HG02571 (cell line): ENCODE measurements around the gene SNX22.

Experiments
- ATAC-seq: cut with Tn5 transposase; IDR thresholded peaks from one replicate; pipeline ENCODE4 v1.9.1; 2021; ENCODE audit warnings: mild to moderate bottlenecking, moderate library complexity; ENCODE audit not compliant: unreplicated experiment

Gene SNX22

DNA sequence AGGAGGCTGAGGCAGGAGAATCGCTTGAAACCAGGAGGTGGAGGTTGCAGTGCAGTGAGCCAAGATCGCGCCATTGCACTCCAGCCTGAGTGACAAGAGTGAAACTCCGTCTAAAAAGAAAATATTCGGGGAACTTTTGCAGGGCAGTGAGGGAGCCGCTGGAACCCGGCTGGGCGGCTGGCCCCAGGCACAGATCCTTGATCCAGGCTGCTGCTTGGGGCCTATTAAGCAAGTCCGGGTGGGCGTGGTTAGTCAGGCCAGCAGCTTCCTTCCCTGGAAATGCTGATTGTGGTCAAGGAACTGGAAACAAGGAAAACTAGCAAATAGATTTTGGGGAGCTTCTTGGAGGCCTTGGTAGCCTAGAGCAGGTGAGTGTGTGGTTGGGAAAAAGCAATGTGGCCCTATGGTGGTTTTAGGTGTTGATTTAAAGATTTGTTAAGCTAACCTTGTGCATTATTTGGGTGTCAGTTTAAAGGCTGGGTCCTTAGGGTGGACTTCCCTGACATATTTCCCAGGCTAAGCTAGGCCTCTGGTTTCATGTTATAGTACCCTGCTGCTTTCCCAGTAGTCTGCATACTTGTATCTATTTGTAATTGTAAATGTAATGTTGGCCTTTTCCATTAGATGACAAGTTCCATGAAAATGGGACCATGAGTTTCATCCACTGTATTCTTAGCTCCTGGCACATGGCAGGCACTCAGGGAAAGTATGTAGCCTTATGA lies 17.7 kb upstream of the SNX22 start:
- ATAC-seq: no peak

DNA sequence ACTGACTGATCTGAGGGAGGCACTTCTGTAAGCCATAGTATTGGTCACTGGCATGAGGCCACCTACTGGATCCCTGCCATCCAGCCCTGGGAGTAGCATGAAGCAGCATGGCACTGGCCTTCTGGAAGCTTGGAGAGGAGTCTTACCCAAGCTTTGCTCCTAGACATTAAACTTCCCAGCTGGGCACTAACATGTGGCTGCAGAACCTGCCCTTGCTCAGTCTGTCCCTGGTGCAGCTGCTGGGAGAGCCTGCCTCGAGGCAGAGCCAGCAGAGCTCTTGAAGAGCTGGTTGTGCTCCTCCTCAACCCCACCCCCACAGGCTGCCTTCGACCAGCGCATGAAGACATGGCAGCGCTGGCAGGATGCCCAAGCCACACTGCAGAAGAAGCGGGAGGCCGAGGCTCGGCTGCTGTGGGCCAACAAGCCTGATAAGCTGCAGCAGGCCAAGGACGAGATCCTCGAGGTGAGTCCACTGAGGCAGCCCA lies 17.1 kb upstream of the SNX22 start:
- no peak for ATAC-seq

GRCh38 chr15:64136347-64136746 lies 15.2 kb upstream of the SNX22 start:
- ATAC-seq: no peak

GRCh38 chr15:64137226-64137833 lies 14.2 kb upstream of the SNX22 start:
- no peak for ATAC-seq

DNA sequence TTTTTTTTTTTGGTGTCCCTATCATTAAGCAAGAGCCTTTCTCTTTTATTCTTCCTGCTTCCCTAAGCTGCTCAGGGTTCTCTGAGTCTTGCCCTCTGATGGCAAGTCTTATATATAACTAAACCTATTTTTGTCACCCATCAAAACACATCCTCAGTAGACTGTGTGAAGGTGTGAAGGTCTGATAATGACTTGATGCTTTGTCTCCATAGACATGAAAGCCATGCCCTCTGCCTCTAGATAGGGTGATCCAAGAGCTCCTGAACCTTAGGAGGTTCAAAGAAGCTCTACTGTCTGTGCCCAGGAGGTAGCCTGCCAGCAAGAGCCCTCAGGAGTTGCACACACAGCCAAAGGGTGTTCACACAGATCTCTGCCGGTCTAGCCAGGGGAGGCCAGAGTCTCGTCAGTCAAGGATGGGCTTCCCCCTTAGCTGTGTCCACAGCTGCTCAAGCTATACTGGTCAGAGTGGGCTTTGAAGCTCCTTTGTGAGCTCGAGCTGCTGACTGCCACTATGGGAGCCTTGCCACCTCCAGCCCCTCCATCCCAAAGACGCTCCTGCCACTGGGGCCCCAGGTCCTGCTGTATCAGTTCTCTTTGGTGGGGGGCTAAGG lies 13.1 kb upstream of the SNX22 start:
- no peak for ATAC-seq

DNA sequence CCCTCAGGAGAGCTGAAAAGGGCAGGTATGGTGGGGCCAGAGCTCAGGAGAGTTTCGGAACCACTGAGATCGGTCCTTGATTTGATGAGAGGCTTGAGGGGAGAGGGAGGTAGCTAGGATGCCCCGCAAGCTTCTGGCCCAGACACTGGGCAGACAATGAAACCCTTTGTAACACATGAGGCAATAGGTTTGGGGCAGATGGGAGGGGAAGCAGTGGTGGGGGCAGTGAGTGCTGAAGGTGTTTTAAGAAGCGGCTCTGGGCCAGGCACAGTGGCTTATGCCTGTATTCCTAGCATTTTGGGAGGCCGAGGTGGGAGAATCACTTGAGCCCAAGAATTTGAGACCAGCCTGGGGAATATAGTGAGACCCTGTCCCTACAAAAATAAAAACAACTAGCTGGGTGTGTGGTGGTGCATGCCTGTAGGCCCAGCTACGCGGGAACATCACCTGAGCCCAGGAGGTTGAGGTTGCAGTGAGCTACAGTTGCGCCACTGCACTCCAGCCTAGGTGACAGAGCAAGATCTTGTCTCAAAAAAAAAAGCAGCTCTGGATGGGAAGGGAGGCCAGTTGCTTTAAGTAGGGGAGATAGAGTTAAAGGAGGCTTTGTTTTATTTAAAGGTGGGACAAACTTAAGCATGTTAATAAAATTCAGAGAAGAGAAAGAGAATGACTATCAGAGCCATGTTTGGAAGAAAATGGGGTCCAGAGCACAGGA lies 9.6 kb upstream of the SNX22 start:
- ATAC-seq: no peak

DNA sequence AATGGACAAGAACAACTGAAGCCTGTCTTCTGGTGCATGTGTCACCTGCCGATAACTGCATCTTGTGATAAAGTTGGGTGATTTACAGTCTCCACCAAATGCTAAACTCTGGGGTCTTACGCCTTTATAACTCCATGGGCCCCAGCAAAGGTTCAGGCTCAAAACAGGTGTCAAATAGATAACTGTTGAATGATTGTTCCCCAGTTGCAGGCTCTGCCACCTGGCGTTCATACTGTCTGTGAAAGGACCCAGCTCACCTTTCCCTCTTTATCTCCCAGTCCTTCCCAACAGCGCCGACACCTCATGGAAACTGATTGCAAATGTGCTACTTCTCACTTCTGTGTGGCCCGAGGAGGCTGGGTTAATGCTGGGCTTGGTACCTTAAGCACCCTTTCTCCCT lies 8.3 kb upstream of the SNX22 start:
- ATAC-seq: no peak

GRCh38 chr15:64144192-64144564 lies 7.4 kb upstream of the SNX22 start:
- ATAC-seq: no peak

- peak; percentile 49 for ATAC-seq
Measured at GRCh38 chr15:64144565-64145281, 6.8 kb upstream of the SNX22 start.

GRCh38 chr15:64146041-64146440 lies 5.5 kb upstream of the SNX22 start:
- ATAC-seq: no peak

- no peak for ATAC-seq
Measured at GRCh38 chr15:64146520-64146884, 5.0 kb upstream of the SNX22 start.

DNA sequence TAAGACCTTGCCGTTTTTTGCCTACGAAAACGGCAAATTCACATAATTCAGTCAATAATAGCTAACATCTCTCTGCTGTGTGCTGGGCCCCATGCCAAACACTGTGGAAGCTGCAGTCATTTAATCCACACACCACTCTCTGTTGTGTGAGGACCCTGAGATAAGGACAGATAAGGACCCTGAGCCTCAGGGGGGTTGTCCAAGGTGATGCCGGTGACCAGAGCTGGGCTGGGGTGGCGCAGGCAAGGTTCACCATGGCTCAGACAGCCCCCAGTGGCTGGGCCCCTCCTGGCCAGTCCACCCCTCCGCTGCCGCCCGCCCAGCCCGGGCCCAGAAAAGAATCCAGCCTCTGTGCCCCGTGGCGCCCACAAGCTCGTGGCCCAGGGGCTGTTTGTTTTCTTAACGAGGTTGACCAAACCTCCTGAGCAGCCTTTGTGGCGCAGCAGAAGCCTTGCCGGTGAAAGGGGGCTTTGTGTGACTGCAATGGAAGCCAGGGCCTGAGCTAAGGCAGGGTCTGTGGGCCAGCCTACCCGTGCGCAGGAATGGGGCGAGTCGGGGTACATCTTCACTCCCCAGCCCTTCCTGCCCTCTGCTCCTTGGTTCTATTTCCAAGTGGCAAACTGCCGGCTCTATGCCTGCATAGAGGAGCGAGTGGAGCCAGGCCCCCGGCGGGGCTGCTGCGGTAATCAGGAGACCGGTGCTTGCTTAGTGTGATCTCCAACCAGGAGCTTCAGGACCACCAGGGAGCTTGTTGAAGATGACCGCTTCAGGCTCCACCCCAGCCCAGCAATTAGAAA lies 4.4 kb upstream of the SNX22 start:
- no peak for ATAC-seq

GRCh38 chr15:64148168-64148567 lies 3.4 kb upstream of the SNX22 start:
- ATAC-seq: no peak

- no peak for ATAC-seq
Measured at GRCh38 chr15:64148581-64148980, 3.0 kb upstream of the SNX22 start.

GRCh38 chr15:64149424-64149823 lies 2.1 kb upstream of the SNX22 start:
- no peak for ATAC-seq

- no peak for ATAC-seq
Measured at GRCh38 chr15:64149893-64150578, 1.5 kb upstream of the SNX22 start.

GRCh38 chr15:64152507-64153387 lies 1.2 kb downstream of the SNX22 start:
- peak; percentile 19 for ATAC-seq

DNA sequence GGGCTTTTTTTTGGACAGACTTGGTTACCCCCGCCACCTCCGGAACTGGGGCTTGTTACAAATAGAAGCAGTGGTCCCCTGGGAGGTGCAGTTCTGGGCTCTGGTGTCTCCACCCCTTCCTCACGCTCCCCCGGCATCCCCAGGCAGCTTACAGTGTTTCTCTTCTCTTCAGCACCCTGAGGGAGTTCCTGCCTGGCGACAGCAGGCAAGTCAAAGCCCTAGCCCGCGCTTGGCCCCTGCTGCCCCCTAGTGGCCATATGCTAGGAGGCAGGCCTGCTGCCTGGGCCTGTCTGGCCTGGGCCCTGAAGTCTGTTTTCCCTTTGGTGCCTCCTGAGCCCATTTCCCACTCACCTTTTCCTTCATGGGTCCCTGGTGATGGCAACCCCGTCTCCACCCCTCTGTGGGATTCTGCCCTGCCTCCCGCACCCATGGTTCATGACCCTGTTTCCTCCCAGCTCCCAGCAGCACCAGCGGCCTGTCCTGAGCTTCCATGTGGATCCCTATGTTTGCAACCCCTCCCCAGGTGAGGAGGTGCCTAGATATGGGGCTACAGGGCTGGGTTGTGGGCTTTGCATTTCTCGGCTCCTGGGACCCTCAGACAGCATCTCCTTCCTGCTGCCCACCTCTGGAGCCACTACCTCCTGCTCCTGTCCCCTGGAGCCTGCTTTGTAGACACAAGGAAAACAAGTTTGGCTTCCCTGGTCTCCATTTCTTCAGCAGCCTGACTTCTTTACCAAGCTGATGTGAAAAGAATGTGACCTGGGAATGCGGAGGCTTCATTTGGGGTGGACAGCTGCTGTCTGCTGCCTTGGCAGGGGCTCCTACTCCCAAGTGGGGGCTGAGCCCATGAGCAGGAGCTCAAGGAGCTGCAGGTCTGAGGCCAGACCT lies 2.2 kb downstream of the SNX22 start:
- peak; percentile 54 for ATAC-seq
